PFSK-1 (cell line): ENCODE measurements around the gene ETFA.

Experiments
- FOXP2 ChIP-seq: optimal IDR thresholded peaks from 2 replicates; pipeline ENCODE3; 2011; ENCODE audit warnings: borderline replicate concordance, control low read depth, inconsistent platforms; ENCODE audit not compliant: insufficient read depth; ENCODE audit errors: extremely low read length, extremely low read depth
- POLR2AphosphoS5 ChIP-seq: IDR thresholded peaks from 2 replicates; pipeline ENCODE4 v1.6.1; 2012; ENCODE audit warnings: low read depth, mild to moderate bottlenecking, control low read depth, low read length, moderate library complexity
- REST ChIP-seq, 2 experiments: IDR thresholded peaks; 2 replicates each; pipeline versions ENCODE4 v1.6.1 to v1.8.0; 2011 to 2012; ENCODE audit warnings: low read depth in 2 of 2, low read length in 2 of 2, control low read depth in 1 of 2, inconsistent platforms in 1 of 2, mild to moderate bottlenecking in 1 of 2, moderate library complexity in 1 of 2; ENCODE audit not compliant: insufficient read depth in 1 of 2
- SIN3A ChIP-seq: IDR thresholded peaks from 2 replicates; pipeline ENCODE4 v1.6.1; 2012; ENCODE audit warnings: mild to moderate bottlenecking, low read length, moderate library complexity, borderline replicate concordance; ENCODE audit not compliant: insufficient read depth
- TAF1 ChIP-seq: IDR thresholded peaks from 2 replicates; pipeline ENCODE4 v1.6.1; 2012; ENCODE audit warnings: low read length, control low read depth, borderline replicate concordance; ENCODE audit not compliant: insufficient read depth

- TF ChIP-seq POLR2AphosphoS5 (no peak), REST (IDR thresholded peaks at IDR 0.05; ENCODE audit: insufficient read depth in 1 of 2, low read depth in 2 of 2, low read length in 2 of 2) (no peak), TAF1 (no peak), SIN3A (no peak), FOXP2 (no peak)
Measured at GRCh38 chr15:76346669-76347481, 35.6 kb upstream of the ETFA start.
